NCI-H446 (cell line): Measurements from ENCODE around the gene TBC1D4.
"Not testable (repeated sequence)": the region's sequence is repeated elsewhere in the genome, so short reads cannot be mapped to it uniquely, and the experiment has no call there.

Experiments
- DNase-seq, 2 experiments: peaks; one replicate each; lab custom pipeline; 2025; lab: John Stamatoyannopoulos, UW

The TBC1D4 gene

GRCh38 chr13:75326173-75327134 is 155.5 kb downstream of the TBC1D4 start:
- DNase-seq, result no peak

DNA sequence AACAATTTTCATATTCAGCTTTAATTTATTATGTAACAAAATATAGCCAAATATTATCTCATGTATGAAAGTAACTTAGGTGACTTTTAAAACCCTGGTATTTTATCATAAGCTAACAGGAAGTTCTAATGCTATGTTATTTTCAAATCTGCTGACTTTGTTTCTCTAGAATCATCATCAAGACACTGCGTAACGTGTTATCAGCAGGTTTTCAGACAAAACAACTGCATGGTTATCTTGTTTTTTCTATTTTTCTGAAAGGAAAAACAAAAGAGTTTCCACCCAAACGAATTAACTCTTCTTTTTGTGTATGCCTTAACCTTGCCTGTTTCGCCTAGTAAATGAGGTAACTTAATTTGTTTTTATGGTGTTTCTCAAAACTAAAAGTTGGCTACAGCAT is 156.3 kb downstream of the TBC1D4 start:
- no peak for DNase-seq

GRCh38 chr13:75324413-75324940 is 157.5 kb downstream of the TBC1D4 start:
- no peak for DNase-seq

- DNase-seq, result no peak
These were observed 160.9 kb downstream of the TBC1D4 start for GRCh38 chr13:75321084-75321483.

GRCh38 chr13:75319254-75319653 is 162.7 kb downstream of the TBC1D4 start:
- DNase-seq, result no peak

- DNase-seq, result no peak
These were observed 163.7 kb downstream of the TBC1D4 start for GRCh38 chr13:75318138-75318833.

DNA sequence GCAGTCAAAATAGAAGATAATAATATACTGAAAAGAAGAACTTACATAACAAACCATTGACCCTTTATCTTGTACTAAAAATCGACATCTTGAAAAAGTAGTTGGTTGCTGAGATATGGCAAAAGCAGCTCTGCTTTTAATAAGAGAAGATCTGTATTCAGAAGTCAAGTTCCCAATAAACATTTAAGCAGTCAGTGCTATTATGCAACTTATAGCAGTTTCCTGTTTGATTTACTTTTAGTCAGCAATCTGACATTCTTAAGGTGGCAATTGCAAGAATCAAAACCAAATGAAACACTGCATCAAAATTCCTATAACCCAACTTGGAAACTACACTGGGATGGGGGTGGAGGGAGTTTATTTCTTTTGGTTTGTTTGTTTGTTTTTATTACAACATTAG is 165.5 kb downstream of the TBC1D4 start:
- DNase-seq, result no peak

DNA sequence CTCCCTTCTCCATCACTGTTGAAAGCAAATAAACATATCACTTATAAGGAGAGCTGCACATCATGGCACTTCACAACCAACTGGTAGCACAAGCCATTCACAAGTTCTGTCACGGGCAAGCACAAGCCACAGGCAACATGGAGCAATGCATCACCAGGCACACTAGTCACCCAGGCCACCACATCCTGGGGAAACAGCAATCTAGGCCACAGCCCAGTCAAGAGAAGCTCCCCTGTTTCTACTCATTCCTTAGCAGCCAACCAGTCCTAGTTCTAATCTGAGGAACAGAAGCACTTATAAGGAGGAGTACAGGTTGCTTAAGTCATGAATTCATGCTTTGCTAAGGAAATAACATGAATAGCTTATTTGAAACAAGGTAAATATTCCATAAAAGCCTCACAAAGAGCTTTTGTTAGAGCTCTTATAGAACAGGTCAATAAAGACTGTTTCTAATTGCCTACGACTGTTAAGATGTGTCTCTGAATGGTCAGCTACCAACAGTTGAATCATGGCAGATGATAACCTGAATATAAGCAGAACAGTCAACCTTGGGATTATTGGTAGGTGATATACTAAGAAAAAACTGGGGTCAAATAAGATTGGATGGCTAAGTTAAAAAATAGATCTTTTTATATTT is 169.0 kb downstream of the TBC1D4 start:
- DNase-seq, result no peak

GRCh38 chr13:75309981-75310580 is 171.9 kb downstream of the TBC1D4 start:
- no peak for DNase-seq

DNA sequence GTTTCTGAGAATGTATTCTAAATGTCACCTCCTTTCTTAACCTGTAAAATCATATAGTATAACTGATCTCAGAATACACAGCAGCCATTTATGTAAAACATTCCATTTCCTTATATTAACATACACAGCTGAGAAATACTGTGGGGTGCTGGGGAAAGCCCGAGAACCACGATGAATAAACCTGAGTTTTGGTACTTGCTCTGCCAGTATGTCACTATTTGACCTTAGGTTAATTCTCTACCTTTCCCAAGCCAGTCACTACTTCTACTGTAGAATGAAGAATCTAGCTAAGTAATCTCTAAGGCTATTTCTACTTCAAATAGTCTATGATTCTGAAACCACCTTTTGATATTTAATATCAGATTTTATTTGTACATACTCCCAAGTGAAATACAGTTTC is 173.7 kb downstream of the TBC1D4 start:
- DNase-seq, result no peak

DNA sequence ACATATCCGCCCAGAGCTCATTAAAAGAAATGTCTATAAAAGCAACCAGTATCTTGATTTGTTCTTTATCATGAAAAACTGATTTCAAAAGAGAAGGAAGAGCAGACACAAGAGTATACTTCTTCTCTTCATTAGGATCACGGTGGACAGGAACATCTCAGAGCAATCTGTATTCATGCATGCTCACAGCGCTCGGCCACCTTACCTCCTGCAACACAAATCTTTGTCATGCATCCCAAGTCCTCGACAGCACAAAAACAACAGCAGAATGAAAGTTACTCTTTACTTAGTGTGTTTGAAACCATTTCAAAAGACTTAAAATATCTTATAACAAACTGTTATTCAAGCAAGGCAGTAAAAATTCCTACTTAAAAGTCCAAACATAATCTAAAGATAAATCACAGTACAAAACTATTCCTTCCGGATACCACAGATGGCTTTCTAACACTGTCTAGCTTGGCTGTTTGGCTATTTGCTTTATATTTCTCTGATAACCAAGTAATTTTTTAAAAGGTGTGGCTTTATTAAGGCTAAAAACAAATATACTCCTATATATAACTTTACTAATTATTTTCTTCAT is 174.5 kb downstream of the TBC1D4 start:
- no peak for DNase-seq

DNA sequence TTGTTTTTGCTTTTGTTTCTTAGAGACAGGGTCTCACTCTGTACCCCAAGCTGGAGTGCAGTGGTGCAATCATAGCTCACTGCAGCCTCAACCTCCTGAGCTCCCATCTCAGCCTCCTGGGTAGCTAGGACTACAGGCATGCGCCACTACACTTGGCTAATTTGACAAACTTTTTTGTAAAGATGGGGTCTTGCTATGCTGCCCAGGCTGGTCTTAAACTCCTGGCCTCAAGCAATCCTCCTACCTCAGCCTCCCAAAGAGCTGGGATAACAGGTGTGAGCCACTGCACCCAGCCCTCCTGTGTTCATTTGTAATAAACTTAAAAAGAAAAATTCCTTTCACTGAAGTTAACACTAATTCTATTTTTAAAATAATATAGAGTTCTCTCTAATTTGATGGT is 175.0 kb downstream of the TBC1D4 start:
- DNase-seq, result not testable (repeated sequence)

- no peak for DNase-seq
These were observed 176.9 kb downstream of the TBC1D4 start for GRCh38 chr13:75305059-75305458.

GRCh38 chr13:75303263-75303662 is 178.7 kb downstream of the TBC1D4 start:
- no peak for DNase-seq

GRCh38 chr13:75302071-75302698 is 179.8 kb downstream of the TBC1D4 start:
- DNase-seq, result no peak

DNA sequence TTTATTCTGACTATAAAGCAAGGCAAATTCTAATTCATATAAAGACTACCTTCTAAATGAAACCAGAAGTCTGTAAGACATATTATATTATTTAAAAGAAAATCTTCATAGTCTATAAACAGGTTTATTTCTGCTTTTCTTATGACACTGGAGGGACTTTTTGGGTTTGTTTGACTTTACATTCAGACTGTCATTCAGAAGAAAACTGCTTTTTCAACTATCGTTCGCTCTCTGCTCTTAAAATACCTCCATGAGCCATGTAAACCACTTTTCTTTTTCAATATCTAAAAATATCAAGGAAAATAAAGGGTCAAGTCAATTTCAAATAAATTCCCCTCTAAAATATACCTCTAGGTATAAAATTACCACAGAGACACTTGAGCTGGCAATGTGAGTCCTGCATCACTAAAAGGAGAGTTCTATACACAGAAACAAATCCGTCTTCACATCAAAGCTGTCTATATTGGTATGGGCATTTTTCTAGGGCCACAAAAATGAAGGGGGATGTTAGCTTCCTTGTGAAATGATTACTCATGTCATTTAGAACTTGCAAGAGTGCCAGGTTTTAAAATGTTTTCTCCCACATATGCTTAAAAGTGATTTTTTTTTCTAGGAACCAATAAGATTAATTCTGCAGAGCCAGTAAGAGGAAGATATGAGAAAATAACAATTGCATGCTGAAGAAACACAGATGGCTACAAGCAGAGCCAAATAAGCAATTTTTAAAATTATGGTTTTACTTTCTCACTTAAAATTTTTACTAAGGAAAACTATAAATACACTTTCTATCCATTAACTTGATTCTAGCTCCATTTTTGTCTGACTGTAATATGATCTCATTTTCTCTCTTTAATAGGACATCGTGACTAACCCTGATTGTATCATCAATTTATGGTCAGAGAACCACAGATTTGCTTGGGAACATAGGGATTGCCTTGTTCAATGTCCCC is 181.8 kb downstream of the TBC1D4 start:
- no peak for DNase-seq

- DNase-seq, result no peak
These were observed 182.7 kb downstream of the TBC1D4 start for GRCh38 chr13:75299246-75299645.

GRCh38 chr13:75296641-75297040 is 185.3 kb downstream of the TBC1D4 start:
- no peak for DNase-seq

DNA sequence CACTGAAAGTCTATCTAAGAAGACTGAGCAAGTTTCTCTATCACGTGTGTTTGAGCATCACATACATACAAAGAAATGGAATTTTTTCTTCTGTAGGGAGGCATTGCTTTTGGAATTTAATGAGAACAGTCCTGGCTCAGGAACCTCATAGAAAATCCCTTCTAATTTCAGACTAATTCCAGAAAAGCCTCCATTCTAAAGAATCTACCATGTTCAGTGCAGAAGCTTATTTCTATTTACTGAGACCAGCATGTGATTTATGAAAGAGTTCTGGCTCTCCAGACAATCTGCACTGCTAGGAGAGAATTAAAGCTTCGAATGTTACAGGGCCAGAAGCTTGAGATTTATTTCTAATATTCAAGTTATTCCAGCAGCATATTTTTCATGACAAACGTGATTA is 186.8 kb downstream of the TBC1D4 start:
- no peak for DNase-seq

DNA sequence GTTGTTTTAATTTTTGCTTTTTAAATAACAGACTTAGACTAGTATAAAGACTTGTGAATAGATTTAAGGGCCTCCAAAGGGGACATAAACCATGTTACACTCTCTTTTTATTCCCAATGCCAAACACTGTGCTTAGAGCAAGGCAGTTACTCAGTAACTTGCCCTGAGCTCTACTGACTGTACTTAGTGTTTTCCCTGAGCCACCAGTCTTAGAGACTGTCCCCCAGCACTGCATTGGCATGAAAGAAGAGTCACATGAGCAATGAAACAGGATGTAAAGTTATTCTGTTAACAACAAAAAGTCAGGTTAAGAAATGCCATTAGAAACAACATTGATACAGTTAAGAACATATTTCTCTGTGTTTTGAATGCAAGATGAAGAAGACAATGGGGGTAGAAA is 187.9 kb downstream of the TBC1D4 start:
- DNase-seq, result no peak
